NCI-H82 (cell line): Measurements from ENCODE around the gene USP6NL.

ENCODE experiments used
- DNase-seq: peaks from one replicate; lab custom pipeline; 2025; lab: John Stamatoyannopoulos, UW

Gene USP6NL

DNA sequence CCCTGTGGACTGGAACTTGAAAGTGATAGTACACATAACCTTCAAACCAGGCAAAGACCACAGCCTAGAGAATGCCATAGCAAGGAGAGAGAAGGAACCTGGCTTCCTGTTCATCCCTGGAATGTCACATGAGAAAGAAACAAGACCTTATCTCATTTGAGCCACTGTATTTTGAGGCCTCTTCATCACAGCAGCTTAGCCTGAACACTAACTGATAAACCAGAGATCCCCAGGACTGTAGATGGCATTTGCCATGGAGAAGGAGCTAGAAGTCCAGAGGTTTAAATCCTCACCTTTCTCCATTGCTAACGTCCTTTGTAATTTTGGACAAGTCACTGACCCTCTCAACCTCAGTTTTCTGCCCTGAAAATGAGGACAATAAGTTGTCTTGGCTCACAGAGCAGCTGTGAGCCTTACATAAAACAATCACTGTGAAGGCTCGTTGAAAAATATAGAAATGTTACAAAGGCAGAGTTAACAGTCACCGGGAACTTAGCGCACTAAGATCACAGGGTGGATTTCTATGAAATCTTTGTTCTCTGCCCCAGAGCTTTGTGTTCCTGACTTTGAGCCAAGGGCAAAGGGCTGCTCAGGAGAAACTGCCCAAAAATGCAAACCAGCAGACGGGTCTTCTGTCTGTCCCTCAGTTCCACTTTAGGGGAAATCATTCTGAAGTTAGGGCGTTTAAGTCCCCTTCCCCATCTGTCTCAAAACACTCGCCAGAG is 197.0 kb downstream of the USP6NL start:
- DNase-seq: no peak

DNA sequence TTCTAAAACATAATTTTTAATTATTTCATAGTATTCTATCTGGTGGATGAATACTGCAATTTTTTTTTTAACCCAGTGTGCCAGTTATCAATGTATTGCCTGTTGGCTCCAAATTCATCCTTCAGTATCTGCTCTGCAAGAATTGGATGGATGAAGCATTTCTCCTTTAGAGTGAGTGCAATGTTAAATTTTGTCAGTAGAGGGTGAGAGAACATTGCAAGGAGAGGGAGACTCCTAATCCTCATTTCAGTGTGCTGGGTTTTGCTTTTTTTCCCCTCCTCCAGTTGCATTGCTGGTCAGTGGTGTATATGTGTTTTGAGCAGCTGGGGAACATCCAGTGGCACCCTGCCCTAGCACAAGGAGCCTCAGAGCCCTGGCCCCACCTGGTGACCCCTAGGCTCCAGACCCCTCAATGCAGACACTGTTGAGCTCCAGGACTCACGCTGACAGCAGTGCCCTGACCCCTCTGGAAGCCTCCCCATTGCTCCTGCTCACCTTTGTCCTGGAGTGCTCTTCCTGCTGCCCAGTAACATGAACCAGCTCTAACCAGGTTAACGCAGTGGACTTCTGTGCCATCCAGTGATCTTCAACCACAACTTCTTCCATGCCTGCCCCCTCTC is 199.4 kb downstream of the USP6NL start:
- DNase-seq: no peak

DNA sequence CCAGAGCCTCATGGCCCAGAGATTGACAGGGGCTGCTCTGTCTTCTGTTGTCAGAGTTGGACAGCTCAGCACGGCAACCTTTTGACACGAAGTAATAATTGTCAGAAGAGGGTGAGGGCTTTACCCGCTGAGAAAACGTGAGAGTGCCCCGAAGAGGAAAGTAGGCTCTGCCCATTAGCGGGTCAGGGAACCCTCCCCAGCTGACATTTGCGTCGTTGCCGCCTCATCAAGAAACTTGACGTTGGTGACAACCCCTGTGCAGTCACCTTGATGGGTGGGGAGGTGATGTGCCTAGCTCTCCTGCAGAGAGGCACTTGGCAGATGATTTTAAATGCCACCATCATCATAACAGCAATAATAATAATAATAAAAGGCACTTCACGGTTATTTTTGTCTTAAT is 202.1 kb downstream of the USP6NL start:
- no peak for DNase-seq

DNA sequence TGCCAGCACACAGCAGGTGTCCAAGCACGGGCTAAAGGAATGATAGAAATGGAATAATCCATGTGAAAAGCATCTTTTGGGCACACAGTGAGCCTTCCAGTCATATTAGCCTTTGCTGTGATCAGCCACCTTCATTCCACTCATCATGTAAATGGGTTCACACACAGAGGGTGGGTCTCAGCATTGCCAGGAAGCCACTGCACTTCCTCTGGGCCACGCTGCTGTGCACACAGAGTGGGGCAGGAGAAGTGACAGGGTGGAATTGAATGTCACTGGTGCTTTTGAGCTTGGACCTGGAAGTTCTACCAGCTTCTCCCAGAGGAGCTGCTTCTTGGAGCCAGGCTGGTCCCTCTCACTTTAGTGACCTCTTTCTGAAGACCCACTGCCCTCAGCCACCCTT is 203.5 kb downstream of the USP6NL start:
- DNase-seq: no peak

DNA sequence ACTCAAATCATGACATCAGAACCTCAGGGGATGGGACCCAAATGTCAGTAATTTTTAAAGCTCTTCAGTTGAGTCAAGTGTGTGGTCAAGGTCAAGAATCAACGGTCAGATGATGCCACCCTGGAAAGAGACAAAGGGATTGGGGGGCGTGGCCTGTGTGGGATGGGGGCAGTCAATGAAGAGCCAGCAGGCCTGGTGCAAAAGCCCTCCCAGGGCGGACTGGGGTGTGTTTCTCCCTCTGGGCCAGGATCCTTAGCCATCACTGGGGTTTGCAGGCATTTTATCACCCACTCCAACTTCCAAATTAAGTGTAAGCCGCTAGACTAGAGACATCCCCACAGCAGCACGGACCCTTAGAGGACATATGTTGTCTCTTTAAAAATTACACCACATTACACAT is 204.7 kb downstream of the USP6NL start:
- DNase-seq: no peak

DNA sequence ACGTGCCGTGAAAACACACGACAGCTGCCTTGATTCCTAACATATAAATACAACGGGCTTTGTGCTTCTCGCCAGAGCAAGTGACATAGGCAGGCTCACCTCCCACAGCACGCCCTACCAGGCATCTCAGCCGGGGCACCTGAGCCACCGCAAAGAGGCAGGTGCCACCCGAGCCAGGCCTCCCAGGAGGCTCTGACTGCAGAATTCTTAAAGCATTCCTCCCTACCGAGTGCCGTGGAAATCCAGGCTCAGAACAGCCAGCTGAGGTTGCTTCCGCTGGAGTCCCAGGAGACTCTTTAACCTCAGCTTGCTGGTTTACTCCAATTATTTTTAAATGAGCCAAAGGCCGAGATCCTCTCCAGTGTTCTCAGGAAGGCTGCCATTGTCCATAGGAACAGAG is 206.5 kb downstream of the USP6NL start:
- DNase-seq: no peak
